Peyer's patch (tissue), 4 donors: Measurements from ENCODE around the gene TTC34. TPM values are rescaled to one million over a fixed set of nuclear protein-coding genes. Genes with fewer than 3 reads are reported as not detected.
A peak's percentile ranks its signal among the peaks of the same experiment; 100 is the strongest.
"Not testable (repeated sequence)": the region's sequence is repeated elsewhere in the genome, so short reads cannot be mapped to it uniquely, and the experiment has no call there.

ENCODE experiments used
- DNase-seq, 3 donors: peaks; one replicate each; pipeline ENCODE4 v3.0.0-alpha.2; 2017 to 2019
- H3K27ac ChIP-seq, 4 donors: fragments of 200-600 bp; sonication (generic); one replicate each; pipeline ENCODE4 v1.5.1; 2016 to 2019
- H3K27me3 ChIP-seq, 2 donors: fragments of 200-600 bp; sonication (generic); one replicate each; pipeline ENCODE4 v1.5.1; 2019
- H3K36me3 ChIP-seq, 3 donors: fragments of 200-600 bp; sonication (generic); one replicate each; pipeline ENCODE4 v1.5.1; 2016 to 2019
- H3K4me1 ChIP-seq, 4 donors: fragments of 200-600 bp; sonication (generic); one replicate each; pipeline ENCODE4 v1.5.1; 2016 to 2019
- H3K4me3 ChIP-seq, 4 donors: fragments of 200-600 bp; sonication (generic); 1 replicate in 3 of 4; 2 replicates in 1 of 4; pipeline ENCODE4 v1.5.1; 2016 to 2019; ENCODE audit warnings: mild to moderate bottlenecking in 1 of 4
- H3K9me3 ChIP-seq, 4 donors: fragments of 200-600 bp; sonication (generic); one replicate each; pipeline ENCODE4 v1.5.1; 2016 to 2019; ENCODE audit warnings: mild to moderate bottlenecking in 1 of 4
- POLR2A ChIP-seq, 2 donors: fragments of 450-650 bp; IDR thresholded peaks; one replicate each; pipeline ENCODE4 v1.5.1; 2017; ENCODE audit warnings: antibody characterized with exemption in 2 of 2, mild to moderate bottlenecking in 2 of 2, moderate library complexity in 2 of 2
- total RNA-seq, 4 donors: library from RNA; depleted of rRNA; stranded (reverse); fragments of >200 nt; gene quantifications; one replicate each; pipeline ENCODE4 v1.1.0, GENCODE V29; 2016
- TF ChIP-seq, protein P1 (sequence below), 6 experiments: fragments of 450-650 bp in 4 of 6; fragments of 200-600 bp in 2 of 6; sonication (generic) in 1 of 6; IDR thresholded peaks; one replicate each; pipeline ENCODE4 v1.5.1; 2017 to 2019; ENCODE audit warnings: antibody characterized with exemption in 6 of 6, mild to moderate bottlenecking in 3 of 6, moderate library complexity in 1 of 6

Gene TTC34
- total RNA-seq, 4 donors from 2014 or later: 0.53 to 2.4 (median 1.5) TPM

DNA sequence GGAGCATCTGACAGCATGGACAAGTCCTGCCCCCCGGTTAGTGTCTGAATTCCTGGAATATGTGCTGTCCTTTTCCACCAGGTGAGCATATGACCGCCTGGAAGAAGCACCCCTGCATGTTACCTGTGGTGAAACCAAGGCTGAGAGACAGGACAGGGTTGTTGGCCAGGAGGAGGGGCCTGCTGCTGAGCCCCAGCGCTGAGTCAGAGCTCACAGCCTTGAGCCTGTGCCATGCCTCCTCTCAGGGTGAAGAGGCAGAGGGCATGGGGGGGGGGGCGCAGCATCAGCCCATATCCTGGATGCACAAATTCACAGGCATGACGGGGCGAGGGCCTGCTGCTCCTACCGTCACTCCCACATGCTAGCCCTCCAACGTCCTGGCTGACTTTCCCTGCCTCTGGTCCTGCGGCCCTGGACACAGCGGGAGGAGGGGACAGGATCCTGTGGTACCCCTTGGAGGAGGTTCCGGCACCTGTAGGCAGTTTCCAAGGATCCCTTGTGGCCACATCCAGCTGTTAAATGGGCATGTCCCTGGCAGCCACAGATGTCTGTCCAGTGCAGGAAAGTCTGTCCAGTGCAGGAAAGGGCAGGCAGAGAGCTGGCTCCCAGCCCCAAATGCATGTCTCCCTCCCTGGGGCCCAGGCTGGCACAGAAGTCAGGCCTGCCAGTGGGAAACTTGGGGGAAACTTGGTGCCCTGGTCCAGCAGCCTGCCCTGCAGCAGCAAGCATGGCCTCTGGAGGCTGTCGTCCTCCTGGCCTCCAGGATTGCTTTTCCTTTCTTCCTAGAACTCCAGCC lies 23.9 kb downstream of the TTC34 start:
- no peaks in the 10 kb centered on the region for H3K27me3 ChIP-seq
- TF ChIP-seq POLR2A (IDR thresholded peaks at IDR 0.05): no peak
- TF ChIP-seq, protein P1, sequence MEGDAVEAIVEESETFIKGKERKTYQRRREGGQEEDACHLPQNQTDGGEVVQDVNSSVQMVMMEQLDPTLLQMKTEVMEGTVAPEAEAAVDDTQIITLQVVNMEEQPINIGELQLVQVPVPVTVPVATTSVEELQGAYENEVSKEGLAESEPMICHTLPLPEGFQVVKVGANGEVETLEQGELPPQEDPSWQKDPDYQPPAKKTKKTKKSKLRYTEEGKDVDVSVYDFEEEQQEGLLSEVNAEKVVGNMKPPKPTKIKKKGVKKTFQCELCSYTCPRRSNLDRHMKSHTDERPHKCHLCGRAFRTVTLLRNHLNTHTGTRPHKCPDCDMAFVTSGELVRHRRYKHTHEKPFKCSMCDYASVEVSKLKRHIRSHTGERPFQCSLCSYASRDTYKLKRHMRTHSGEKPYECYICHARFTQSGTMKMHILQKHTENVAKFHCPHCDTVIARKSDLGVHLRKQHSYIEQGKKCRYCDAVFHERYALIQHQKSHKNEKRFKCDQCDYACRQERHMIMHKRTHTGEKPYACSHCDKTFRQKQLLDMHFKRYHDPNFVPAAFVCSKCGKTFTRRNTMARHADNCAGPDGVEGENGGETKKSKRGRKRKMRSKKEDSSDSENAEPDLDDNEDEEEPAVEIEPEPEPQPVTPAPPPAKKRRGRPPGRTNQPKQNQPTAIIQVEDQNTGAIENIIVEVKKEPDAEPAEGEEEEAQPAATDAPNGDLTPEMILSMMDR (IDR thresholded peaks at IDR 0.05): no peak
- no peaks in the 10 kb centered on the region for H3K36me3 ChIP-seq
- no peak overlapping the region for H3K27ac ChIP-seq
- H3K4me1 ChIP-seq: no peaks in the 10 kb centered on the region
- peaks cover 0 to 3% (median 0%) of the 10 kb centered on the region in 4 donors for H3K9me3 ChIP-seq
- peak in 2 of 3 donors; percentile 24 to 32 for DNase-seq
- no peak overlapping the region for H3K4me3 ChIP-seq

DNA sequence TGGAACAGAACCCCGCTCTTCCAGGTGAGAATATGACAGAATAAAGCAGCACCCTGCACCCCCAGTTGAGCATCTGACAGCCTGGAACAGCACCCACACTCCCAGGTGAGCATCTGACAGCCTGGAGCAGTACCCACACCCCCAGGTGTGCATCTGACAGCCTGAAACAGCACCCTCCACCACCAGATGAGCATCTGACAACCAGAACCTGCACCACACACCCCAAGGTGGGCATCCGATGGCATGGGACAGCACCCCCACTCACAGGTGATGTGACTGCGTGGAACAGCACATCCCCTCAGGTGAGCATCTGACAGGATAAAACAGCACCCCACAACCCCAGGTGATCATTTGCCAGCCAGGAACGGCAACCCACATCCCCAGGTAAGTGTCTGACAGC lies 26.2 kb downstream of the TTC34 start:
- not testable (repeated sequence) for H3K4me3 ChIP-seq, H3K9me3 ChIP-seq, H3K27ac ChIP-seq, H3K4me1 ChIP-seq, H3K36me3 ChIP-seq, H3K27me3 ChIP-seq
- peak in 1 of 3 donors; percentile 8 for DNase-seq

DNA sequence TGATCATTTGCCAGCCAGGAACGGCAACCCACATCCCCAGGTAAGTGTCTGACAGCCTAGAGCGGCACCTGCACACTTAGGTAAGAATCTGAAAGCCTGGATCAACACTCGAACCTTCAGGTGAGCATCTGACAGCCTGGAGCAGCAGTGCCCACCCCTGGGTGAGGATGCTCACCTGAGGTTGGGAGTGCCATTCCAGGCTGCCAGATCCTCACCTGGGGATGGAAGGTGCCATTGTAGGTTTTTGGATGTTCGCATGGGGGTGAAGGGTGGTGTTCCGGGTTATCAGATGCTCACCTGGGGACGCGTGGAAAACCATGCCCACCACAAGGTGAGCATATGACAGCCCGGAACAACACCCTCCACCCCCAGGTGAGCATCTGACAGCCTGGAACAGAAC lies 33.4 kb downstream of the TTC34 start:
- H3K27me3 ChIP-seq, H3K27ac ChIP-seq, H3K4me1 ChIP-seq, H3K9me3 ChIP-seq, H3K4me3 ChIP-seq, H3K36me3 ChIP-seq, DNase-seq: not testable (repeated sequence)

DNA sequence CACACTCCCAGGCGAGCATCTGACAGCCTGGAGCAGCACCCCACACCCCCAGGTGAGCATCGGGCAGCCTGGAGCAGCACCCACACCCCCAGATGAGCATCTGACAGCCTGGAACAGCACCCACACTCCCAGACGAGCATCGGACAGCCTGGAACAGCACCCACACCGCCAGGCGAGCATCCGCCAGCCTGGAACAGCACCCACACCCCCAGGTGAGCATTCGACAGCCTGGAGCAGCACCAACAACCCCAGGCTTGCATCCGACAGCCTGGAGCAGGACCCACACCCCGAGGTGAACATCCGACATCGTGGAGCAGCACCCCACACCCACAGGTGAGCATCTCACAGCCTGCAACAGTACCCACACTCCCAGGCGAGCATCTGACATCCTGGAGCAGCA lies 42.1 kb downstream of the TTC34 start:
- H3K4me1 ChIP-seq, H3K9me3 ChIP-seq, H3K27ac ChIP-seq, H3K36me3 ChIP-seq, H3K27me3 ChIP-seq, H3K4me3 ChIP-seq: not testable (repeated sequence)
- peak in 1 of 3 donors; percentile 45 for DNase-seq

DNA sequence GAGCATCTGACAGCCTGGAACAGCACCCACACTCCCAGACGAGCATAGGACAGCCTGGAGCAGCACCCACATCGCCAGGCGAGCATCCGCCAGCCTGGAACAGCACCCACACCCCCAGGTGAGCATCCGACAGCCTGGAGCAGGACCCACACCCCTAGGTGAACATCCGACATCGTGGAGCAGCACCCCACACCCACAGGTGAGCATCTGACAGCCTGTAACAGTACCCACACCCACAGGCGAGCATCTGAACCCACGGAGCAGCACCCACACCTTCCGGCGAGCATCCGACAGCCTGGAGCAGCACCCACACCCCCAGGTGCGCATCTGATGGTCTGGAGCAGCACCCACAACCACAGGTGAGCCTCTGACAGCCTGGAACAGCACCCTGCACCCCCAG lies 44.0 kb downstream of the TTC34 start:
- not testable (repeated sequence) for H3K27me3 ChIP-seq, H3K36me3 ChIP-seq, H3K4me1 ChIP-seq, H3K27ac ChIP-seq, H3K9me3 ChIP-seq, H3K4me3 ChIP-seq
- peak in 1 of 3 donors; percentile 41 for DNase-seq

DNA sequence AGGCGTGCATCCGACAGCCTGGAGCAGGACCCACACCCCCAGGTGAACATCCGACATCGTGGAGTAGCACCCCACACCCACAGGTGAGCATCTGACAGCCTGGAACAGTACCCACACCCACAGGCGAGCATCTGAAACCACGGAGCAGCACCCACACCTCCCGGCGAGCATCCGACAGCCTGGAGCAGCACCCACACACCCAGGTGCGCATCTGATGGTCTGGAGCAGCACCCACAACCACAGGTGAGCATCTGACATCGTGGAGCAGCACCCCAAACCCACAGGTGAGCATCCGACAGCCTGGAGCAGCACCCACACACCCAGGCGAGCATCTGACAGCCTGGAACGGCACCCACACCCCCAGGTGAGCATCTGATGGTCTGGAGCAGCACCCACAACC lies 46.1 kb downstream of the TTC34 start:
- H3K4me1 ChIP-seq, H3K36me3 ChIP-seq, H3K9me3 ChIP-seq, H3K4me3 ChIP-seq, H3K27me3 ChIP-seq, H3K27ac ChIP-seq: not testable (repeated sequence)
- peak in 1 of 3 donors; percentile 13 for DNase-seq

DNA sequence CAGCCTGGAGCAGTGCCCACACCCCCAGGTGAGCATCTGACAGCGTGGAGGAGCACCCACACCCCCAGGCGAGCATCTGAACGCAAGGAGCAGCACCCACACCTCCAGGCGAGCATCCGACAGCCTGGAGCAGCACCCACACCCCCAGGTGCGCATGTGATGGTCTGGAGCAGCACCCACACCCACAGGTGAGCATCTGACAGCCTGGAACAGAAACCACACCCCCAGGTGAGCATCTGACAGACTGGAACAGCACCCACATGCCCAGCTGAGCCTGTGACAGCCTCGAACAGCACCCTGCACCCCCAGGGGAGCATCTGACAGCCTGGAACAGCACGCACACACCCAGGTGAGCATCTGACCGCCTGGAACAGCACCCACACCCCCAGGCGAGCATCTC lies 46.9 kb downstream of the TTC34 start:
- not testable (repeated sequence) for H3K27ac ChIP-seq, H3K27me3 ChIP-seq, H3K4me1 ChIP-seq, H3K4me3 ChIP-seq, H3K9me3 ChIP-seq, H3K36me3 ChIP-seq
- DNase-seq: peak in 1 of 3 donors; percentile 40

DNA sequence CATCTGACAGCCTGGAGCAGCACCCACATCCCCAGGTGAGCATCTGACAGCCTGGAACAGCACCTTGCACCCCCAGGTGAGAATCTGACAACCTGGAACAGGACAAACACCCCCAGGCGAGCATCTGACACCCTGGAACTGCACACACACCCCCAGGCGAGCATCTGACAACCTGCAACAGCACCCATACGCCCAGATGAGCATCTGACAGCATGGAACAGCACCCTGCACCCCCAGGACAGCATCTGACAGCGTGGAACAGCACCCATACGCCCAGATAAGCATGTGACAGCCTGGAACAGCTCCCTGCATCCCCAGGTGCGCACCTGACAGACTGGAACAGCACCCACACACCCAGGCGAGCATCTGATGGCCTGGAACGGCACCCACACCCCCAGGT lies 49.0 kb downstream of the TTC34 start:
- H3K9me3 ChIP-seq, H3K36me3 ChIP-seq, H3K4me3 ChIP-seq, H3K4me1 ChIP-seq, H3K27ac ChIP-seq, H3K27me3 ChIP-seq: not testable (repeated sequence)
- peak in 1 of 3 donors; percentile 10 for DNase-seq

DNA sequence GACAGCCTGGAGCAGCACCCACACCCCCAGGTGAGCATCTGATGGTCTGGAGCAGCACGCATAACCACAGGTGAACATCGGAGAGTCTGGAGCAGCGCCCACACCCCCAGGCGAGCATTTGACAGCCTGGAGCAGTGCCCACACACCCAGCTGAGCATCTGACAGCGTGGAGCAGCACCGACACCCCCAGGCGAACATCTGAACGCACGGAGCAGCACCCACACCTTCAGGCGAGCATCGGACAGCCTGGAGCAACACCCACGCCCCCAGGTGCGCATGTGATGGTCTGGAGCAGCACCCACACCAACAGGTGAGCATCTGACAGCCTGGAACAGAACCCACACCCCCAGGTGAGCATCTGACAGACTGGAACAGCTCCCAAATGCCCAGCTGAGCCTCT lies 49.6 kb downstream of the TTC34 start:
- not testable (repeated sequence) for H3K4me3 ChIP-seq, H3K4me1 ChIP-seq, H3K9me3 ChIP-seq, H3K27ac ChIP-seq, H3K27me3 ChIP-seq, H3K36me3 ChIP-seq
- DNase-seq: peak in 1 of 3 donors; percentile 38

DNA sequence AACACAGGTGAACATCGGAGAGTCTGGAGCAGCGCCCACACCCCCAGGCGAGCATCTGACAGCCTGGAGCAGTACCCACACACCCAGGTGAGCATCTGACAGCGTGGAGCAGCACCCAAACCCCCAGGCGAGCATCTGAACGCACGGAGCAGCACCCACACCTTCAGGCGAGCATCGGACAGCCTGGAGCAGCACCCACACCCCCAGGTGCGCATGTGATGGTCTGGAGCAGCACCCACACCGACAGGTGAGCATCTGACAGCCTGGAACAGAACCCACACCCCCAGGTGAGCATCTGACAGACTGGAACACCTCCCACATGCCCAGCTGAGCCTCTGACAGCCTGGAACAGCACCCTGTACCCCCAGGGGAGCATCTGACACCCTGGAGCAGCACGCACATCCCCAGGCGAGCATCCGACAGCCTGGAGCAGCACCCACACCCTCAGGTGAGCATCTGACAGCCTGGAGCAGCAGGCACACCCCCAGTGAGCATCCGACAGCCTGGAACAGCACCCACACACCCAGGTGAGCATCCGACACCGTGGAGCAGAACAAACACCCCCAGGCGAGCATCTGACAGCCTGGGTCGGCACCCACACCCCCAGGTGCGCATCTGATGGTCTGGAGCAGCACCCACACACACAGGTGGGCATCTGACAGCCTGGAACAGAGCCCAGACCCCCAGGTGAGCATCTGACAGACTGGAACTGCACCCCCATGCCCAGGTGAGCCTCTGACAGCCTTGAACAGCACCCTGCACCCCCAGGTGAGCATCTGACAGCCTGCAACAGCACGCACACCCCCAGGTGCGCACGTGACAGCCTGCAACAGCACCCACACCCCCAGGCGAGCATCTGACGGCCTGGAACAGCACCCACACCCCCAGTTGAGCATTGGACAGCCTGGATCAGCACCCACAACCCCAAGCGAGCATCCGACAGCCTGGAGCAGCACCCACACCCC lies 50.4 kb downstream of the TTC34 start:
- H3K4me3 ChIP-seq, H3K9me3 ChIP-seq, H3K27me3 ChIP-seq, H3K27ac ChIP-seq, H3K36me3 ChIP-seq, H3K4me1 ChIP-seq: not testable (repeated sequence)
- peak in 2 of 3 donors; percentile 36 to 39 for DNase-seq

DNA sequence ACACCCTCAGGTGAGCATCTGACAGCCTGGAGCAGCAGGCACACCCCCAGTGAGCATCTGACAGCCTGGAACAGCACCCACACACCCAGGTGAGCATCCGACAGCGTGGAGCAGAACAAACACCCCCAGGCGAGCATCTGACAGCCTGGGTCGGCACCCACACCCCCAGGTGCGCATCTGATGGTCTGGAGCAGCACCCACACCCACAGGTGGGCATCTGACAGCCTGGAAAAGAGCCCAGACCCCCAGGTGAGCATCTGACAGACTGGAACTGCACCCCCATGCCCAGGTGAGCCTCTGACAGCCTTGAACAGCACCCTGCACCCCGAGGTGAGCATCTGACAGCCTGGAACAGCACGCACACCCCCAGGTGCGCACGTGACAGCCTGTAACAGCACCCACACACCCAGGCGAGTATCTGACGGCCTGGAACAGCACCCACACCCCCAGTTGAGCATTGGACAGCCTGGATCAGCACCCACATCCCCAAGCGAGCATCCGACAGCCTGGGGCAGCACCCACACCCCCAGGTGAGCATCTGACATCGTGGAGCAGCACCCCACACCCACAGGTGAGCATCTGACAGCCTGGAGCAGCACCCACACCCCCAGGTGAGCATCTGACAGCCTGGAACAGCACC lies 51.3 kb downstream of the TTC34 start:
- peak in 1 of 3 donors; percentile 42 for DNase-seq
- H3K27ac ChIP-seq, H3K27me3 ChIP-seq, H3K9me3 ChIP-seq, H3K4me1 ChIP-seq, H3K36me3 ChIP-seq, H3K4me3 ChIP-seq: not testable (repeated sequence)

DNA sequence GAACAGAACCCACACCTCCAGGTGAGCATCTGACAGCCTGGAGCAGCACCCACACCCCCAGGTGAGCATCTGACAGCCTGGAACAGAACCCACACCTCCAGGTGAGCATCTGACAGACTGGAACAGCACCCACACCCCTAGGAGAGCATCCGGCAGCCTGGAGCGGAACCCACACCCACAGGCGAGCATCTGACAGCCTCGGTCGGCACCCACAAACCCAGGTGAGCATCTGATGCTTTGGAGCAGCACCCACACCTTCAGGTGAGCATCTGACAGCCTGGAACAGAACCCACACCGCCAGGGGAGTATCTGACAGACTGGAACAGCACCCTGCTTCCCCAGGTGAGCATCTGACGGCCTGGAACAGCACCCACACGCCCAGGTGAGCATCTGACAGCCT lies 52.9 kb downstream of the TTC34 start:
- H3K9me3 ChIP-seq, H3K36me3 ChIP-seq, H3K4me3 ChIP-seq, H3K4me1 ChIP-seq, H3K27ac ChIP-seq, H3K27me3 ChIP-seq: not testable (repeated sequence)
- peak in 1 of 3 donors; percentile 8 for DNase-seq

DNA sequence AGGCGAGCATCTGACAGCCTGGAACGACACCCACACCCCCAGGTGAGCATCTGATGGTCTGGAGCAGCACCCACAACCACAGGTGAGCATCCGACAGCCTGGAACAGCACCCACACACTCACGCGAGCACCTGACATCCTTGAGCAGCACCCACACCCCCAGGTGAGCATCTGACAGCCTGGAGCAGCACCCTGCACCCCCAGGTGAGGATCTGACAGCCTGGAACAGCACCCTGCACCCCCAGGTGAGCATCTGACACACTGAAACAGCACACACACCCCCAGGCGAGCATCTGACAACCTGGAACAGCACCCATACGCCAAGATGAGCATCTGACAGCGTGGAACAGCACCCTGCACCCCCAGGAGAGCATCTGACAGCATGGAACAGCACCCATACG lies 106.7 kb downstream of the TTC34 start:
- H3K4me1 ChIP-seq, H3K27me3 ChIP-seq, H3K36me3 ChIP-seq, DNase-seq, H3K27ac ChIP-seq, H3K4me3 ChIP-seq, H3K9me3 ChIP-seq: not testable (repeated sequence)

DNA sequence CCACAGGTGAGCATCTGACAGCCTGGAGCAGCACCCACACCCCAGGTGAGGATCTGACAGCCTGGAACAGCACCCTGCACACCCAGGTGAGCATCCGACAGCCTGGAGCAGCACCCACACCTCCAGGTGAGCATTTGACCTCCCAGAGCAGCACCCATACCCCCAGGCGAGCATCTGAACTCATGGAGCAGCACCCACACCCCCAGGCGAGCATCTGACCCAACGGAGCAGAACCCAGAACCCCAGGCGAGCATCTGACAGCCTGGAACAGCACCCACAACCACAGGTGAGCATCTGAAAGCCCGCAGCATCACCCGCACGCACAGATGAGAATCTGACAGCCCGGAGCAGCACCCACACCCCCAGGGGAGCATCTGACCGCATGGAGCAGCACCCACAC lies 111.3 kb downstream of the TTC34 start:
- H3K4me1 ChIP-seq, H3K36me3 ChIP-seq, H3K4me3 ChIP-seq, H3K9me3 ChIP-seq, H3K27ac ChIP-seq, H3K27me3 ChIP-seq, DNase-seq: not testable (repeated sequence)
